Activated effector memory CD4-positive, alpha-beta T cell treated with anti-CD3 and anti-CD28 coated beads, Interleukin-2, amount 50 U/mL, for 16 hours (primary cell): ENCODE results near the gene EMC7.
A peak's percentile ranks its signal among the peaks of the same experiment; 100 is the strongest.
"Not testable (repeated sequence)": the region's sequence is repeated elsewhere in the genome, so short reads cannot be mapped to it uniquely, and the experiment has no call there.

Experiments used
- DNase-seq: peaks from one replicate; pipeline ENCODE4 v3.0.0-alpha.2; 2020

The EMC7 gene

DNA sequence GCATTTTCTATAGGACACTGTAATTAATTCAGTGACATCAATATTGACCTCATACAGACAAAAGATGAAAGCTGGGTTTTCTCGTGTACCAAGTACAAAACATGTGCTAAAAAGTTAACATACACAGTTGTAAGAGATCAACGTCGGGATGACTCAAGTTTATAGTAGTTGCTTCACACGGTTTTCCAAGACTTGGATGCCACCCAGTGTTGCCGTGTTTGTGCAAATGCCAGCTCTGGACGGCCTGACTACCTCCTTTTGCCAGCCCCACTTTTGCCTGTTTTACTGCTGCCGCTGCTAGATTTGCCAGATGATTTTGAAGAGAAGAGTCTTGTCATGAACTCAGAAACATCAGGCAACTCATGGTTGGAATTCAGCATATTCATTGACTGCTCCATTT is 17.6 kb downstream of the EMC7 start:
- no peak for DNase-seq

- DNase-seq, result no peak
Observed at GRCh38 chr15:34079904-34080303, 21.8 kb downstream of the EMC7 start.

DNA sequence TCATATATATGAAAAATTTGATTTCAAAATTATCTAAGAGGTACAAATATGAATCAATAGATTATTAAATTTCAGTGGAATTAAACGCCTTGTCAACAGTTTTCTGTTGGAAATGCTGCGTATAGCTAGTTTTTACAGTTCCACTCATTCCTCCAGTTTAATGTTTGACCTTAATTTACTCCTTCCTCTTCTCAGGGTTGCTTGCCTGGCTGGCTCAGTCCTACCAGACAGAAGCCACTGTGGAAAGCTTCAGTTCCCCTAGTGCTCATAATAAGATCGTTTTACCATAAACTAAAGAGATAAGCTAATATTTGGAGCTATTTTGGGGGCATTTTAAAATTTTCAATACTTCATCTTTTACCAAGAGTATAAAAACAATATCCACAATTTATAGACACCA is 22.8 kb downstream of the EMC7 start:
- DNase-seq, result no peak

DNA sequence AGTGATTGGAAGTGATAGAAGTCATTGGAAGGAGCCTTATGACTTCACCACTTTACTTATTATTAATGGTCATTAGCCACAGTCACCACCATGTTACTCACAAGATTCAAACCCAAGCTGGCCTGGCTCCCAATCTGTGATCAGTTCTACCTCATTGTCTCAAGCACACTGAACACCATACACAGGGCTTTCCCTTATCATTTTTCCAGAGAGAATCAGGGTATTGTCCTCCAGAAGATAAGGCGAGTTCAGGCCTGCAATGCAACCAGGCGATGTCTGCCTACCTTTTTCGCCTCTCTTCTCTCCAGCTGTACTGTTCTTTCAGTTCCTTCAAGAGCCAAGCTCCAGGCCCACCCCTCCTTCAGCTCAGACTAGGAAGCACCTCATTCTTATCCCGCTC is 24.9 kb downstream of the EMC7 start:
- no peak for DNase-seq

DNA sequence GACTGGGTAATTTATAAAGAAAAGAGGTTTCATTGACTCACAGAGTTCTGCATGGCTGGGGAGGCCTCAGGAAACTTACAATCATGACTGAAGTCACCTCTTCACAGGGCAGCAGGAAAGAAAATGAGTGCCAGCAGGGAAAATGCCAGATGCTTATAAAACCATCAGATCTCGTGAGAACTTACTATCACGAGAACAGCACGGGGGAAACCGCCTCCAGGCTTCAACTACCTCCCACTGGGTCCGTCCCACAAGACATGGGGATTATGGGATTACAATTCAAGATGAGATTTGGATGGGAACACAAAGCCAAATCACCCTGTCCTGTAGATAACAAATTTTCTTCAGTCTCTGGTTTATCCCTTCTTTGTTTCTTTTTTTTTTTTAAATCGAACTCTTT is 31.7 kb downstream of the EMC7 start:
- no peak for DNase-seq

GRCh38 chr15:34065941-34066340 is 35.7 kb downstream of the EMC7 start:
- no peak for DNase-seq

- no peak for DNase-seq
Observed at GRCh38 chr15:34065261-34065660, 36.4 kb downstream of the EMC7 start.

DNA sequence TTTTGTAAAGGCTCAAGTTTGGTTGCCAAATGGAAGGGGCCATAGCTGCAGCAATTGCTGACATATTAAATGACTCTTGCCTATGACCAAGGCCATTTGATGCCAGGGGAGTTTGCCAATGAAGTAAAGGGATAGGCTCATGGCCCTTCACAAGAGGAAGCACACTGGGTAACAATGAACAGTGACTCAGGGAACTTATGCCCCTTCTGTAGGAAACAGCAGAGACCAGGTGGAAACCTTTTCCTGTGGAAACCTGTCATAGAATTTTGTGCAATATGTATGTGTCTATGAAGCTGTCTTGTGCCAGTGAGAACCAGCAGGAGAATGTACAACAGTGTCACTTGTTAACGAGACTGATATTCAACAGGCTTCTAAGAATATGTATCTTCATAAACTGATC is 37.2 kb downstream of the EMC7 start:
- DNase-seq, result no peak

- no peak for DNase-seq
Observed at GRCh38 chr15:34059946-34060345, 41.7 kb downstream of the EMC7 start.

GRCh38 chr15:34059476-34059875 is 42.2 kb downstream of the EMC7 start:
- no peak for DNase-seq

DNA sequence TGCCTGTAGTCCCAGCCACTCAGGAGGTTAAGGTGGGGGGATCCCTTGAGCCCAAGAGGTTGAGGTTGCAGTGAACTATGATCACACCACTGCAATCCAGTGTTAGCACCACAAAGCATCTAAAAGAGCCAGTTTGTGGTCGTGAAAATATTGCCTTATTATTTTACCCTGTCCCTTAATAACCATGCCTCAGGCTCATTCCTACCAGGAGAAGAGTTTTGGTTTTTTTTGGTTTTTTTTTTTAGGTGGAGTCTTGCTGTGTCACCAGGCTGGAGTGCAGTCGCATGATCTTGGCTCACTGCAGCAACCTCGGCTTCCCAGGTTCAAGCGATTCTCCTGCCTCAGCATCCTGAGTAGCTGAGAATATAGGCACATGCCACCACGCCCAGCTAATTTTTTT is 44.8 kb downstream of the EMC7 start:
- no peak for DNase-seq

DNA sequence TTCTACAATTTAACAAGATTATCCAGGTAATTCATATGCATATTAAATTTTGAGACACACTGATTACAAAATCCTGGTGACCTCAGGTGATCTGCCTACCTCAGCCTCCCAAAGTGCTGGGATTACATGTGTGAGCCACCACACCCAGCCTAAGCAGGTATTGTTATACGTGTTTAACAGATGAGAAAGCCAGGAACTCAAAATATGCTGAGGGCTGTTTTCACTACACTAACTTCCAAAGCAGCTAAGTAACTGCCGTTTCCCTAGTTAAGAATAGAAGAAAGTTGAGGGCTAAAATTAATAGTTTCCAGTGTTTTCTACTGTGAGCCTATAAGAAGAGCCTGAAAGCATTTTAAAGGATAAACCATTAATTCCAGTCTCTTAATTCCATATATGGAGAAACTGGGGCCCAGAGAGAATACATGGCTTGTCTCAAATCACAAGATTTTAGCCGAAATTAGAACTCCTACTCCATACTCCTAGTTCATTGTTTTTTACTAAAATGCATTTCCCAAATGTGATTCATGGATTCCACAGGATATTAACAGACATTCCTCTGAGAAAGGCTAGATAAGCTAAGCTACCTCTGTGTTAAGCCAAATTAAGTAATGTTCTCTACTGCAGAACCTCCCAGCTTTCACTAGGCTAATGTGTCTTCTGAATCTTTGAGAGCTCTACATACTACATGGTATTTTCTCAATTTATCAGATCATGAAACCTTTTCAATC is 45.6 kb downstream of the EMC7 start:
- no peak for DNase-seq

DNA sequence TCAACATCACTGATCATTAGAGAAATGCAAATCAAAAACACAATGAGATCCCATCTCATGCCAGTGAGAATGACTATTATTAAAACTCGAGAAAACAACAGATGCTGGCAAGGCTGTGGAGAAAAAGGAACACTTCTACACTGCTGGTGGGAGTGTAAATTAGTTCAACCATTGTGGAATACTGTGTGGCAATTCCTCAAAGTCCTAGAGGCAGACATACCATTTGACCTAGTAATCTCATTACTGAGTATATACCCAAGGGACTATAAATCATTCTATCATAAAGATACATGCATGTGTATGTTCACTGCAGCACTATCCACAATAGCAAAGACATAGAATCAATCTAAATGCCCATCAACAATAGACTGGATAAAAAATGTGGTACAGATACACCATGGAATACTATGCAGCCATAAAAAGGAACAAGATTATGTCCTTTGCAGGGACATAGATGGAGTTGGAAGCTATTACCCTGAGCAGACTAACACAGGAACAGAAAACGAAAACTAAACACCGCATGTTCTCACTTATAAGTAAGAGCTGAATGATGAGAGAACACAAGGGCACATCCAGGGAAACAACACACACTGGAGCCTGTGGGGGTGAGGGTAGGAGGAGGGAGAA is 47.5 kb downstream of the EMC7 start:
- no peak for DNase-seq

- DNase-seq, result not testable (repeated sequence)
Observed at GRCh38 chr15:34050385-34050784, 51.3 kb downstream of the EMC7 start.

DNA sequence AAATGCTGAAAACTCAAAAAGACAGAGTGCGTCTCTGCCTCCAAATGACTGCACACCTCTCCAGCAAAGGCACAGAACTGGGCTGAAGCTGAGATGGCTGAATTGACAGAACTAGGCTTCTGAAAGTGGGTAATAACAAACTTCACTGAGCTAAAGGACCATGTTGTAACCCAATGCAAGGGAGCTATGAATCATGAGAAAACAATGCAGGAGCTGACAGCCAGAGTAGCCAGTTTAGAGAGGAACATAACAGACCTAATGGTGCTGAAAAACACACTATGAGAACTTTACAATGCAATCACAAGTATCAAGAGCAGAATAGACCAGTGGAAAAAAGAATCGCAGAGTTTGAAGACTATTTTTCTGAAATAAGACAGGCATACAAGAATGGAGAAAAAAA is 52.5 kb downstream of the EMC7 start:
- DNase-seq, result no peak

DNA sequence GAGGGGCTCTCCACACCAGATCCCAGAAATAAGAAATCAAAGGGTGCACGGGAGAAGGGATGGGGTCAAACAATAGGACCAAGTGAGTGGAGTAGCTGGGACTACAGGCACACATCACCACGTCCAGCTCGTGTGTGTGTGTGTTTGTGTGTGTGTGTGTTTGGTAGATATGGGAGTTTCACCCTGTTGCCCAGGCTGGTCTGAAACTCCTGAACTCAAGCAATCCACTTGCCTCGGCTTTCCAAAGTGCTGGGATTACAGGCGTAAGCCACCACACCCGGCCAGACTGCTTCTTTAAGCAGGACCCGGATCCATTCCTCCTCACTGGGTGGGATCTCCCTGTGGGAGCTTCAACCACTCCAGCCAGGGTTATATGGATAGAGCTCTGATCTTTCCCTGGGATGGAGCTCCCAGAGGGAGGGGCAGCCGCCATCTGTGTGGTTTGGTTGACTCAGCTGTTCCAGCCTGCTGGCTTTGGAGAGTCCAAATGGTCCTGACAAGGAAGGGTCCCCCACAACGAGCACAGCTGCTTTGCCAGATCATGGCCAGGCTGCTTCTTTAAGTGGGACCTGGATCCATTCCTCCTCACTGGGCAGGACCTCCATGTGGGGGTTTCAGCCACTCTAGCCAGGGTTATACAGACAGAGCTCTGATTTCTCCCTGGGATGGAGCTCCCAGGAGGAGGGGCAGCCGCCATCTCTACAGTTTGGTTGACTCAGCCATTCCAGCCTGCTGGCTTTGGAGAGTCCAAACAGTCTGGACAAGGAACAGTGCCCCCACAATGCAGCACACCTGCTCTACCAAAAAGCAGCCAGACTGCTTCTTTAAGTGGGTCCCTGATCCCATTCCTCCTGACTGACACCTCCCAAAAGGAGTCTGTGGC is 53.5 kb downstream of the EMC7 start:
- DNase-seq, result no peak

DNA sequence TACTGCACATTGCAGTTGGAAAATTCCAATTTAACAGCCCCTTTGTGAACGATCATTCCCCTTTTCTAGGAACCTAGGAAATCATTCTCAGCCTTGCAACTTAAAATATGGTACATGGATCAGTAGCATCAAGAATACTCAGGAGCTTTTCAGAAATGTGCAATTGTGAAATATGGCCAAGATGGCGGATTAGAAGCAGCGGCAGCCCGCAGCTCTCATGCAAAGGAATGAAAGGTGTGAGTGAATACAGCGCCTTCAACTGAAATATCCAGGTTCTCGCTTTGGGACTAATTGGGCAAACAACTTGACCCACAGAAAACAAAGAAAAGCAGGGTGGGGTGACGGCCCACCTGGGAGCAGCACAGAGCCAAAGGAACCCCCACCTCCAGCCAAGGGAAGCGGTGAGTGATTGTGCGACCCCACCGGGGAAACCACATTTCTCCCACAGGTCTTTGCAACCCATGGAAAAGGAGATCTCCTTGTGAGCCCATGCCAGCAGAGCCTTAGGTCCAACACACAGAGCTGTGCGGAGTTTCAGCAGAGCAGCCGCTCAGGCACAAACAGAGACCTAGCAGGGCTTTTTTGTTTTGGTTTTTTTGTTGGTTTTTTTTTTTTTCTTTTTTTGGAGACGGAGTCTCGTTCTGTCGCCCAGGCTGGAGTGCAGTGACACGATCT is 55.1 kb downstream of the EMC7 start:
- no peak for DNase-seq

DNA sequence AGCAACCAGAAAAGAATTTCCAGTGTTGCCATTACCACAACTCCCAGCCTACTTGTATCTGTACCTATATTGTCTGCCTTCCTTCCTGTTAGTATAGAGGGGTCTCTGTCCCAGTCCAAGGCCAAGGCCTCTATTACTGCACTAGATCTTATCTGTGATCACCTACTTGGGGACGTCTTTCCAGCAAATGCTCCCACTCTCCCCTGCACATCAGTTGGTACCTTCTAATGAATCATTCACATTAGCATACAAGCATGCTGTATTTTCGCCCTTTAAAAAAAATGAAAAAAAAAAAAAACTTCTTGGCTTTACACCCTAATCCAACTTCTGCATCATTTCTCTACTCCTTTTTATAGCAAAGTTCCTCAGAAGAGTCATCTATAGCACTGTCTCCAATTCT is 57.8 kb downstream of the EMC7 start:
- DNase-seq, result no peak

GRCh38 chr15:34043391-34043790 is 58.3 kb downstream of the EMC7 start:
- no peak for DNase-seq

GRCh38 chr15:34039790-34040113 is 61.9 kb downstream of the EMC7 start:
- no peak for DNase-seq

DNA sequence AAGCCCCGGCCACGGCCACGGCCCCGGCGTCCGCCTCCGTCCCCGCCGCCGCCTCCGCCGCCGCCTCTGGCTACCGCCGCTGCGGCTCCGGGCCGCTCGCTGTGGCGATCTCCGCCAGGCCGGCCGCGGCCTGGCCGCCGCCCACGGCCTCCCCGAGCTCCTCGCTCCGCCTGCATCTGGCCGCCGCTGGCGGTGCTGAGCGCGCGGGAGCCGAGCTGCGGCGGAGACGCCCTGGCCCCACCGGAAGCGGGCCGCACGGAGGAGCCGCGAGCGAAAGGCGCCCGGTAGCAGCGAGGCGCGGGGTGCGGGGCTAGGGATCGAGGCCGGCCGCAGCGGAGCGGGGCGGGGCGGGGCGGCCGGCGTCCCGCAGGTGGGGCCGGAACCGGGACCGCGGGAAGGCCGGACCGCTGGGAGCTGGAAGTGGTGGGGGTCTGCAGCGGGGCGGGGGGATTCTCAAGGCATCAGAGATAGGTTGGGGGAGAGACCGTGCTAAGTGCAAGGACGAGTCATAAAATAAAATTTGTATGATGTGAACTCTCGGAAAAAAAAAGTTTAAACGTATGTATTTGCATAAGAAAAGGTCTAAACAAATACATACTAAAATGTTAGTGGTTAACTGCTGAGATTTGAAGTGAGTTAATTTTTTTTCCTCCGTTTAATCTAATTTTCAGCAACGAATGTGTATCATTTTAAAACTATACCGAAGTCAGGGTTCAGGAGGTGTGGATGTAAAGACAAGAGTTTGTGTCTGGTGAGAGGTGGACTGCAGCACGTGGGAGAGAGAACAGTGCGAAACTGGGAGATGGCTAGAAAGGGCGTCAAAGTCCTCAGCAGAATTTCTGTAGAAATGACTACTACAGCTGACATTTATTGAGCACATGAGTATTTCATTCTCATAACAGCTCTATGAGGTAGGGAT is 62.5 kb downstream of the EMC7 start, which contains the start of gene AVEN:
Gene AVEN (minus strand): TSS at position 334 of the 919 bp plus-strand sequence. CDS start 158 bp downstream, at position 176.
- DNase-seq, result peak; percentile 86
